Neural cell (in vitro differentiated cells): ENCODE results near the gene TMEM121. TPM values are rescaled to one million over a fixed set of nuclear protein-coding genes. Genes with fewer than 3 reads are reported as not detected.

Experiments used
- H2AFZ ChIP-seq: fragments of 200-600, 300-800 bp; sonication (generic), shearing (Covaris generic); 2 replicates; pipeline ENCODE4 v1.6.0; 2014; ENCODE audit warnings: low read depth, mild to moderate bottlenecking, antibody characterized with exemption, low read length, moderate library complexity
- H3F3A ChIP-seq: fragments of 200-600 bp; shearing (Covaris generic); 2 replicates; pipeline ENCODE4 v1.6.1; 2016; ENCODE audit warnings: mild to moderate bottlenecking, moderate library complexity, mixed read lengths, antibody characterized with exemption, low read length; ENCODE audit not compliant: insufficient read depth, poor library complexity, severe bottlenecking
- H3K27ac ChIP-seq: fragments of 200-600, 300-800 bp; sonication (generic), shearing (Covaris generic); 2 replicates; pipeline ENCODE4 v1.5.1; 2014; ENCODE audit warnings: mild to moderate bottlenecking, low read length, moderate library complexity
- H3K27me3 ChIP-seq: fragments of 300-800, 200-600 bp; sonication (generic), shearing (Covaris generic); 2 replicates; pipeline ENCODE4 v1.6.0; 2014; ENCODE audit warnings: mild to moderate bottlenecking, low read depth, low read length, moderate library complexity; ENCODE audit not compliant: insufficient read depth
- H3K36me3 ChIP-seq: fragments of 300-800, 200-600 bp; sonication (generic), shearing (Covaris generic); 2 replicates; pipeline ENCODE4 v1.5.1; 2014; ENCODE audit warnings: mild to moderate bottlenecking, antibody characterized with exemption, low read length, moderate library complexity; ENCODE audit not compliant: insufficient read depth
- H3K4me2 ChIP-seq: fragments of 300-800, 200-600 bp; sonication (generic), shearing (Covaris generic); 2 replicates; pipeline ENCODE4 v1.6.0; 2014; ENCODE audit warnings: mild to moderate bottlenecking, low read length
- H3K4me3 ChIP-seq: fragments of 300-800, 200-600 bp; sonication (generic), shearing (Covaris generic); 2 replicates; pipeline ENCODE4 v1.5.1; 2014; ENCODE audit warnings: mild to moderate bottlenecking, low read length, moderate library complexity
- H3K79me2 ChIP-seq: fragments of 200-600 bp; shearing (Covaris generic); replicated peaks from 2 replicates; pipeline ENCODE4 v1.6.0; 2014; ENCODE audit warnings: mild to moderate bottlenecking, low read length, moderate library complexity; ENCODE audit not compliant: insufficient read depth
- H3K9ac ChIP-seq: fragments of 300-800, 200-600 bp; sonication (generic), shearing (Covaris generic); 2 replicates; pipeline ENCODE4 v1.6.1; 2016; ENCODE audit warnings: mild to moderate bottlenecking, low read length, mixed read lengths
- H3K9me2 ChIP-seq: fragments of 200-600 bp; shearing (Covaris generic); 2 replicates; pipeline ENCODE4 v1.6.1; 2016; ENCODE audit warnings: mild to moderate bottlenecking, low read length, mixed read lengths; ENCODE audit not compliant: insufficient read depth
- H3K9me3 ChIP-seq: fragments of 200-600, 300-800 bp; sonication (generic), shearing (Covaris generic); 2 replicates; pipeline ENCODE4 v1.6.1; 2016; ENCODE audit warnings: mild to moderate bottlenecking, mixed run types, low read length, moderate library complexity, mixed read lengths
- H4K20me1 ChIP-seq: fragments of 200-600 bp; shearing (Covaris generic); 2 replicates; pipeline ENCODE4 v1.6.1; 2016; ENCODE audit warnings: mild to moderate bottlenecking, mixed run types; ENCODE audit not compliant: insufficient read depth
- CTCF ChIP-seq: fragments of 450-650 bp; IDR thresholded peaks from 2 replicates; pipeline ENCODE4 v1.5.1; 2014; ENCODE audit warnings: antibody characterized with exemption, mild to moderate bottlenecking, moderate library complexity; ENCODE audit not compliant: poor library complexity, severe bottlenecking
- EP300 ChIP-seq: fragments of 450-650 bp; conservative IDR thresholded peaks from 2 replicates; pipeline ENCODE4 v1.6.1; 2014; ENCODE audit warnings: antibody characterized with exemption, mild to moderate bottlenecking, moderate library complexity; ENCODE audit not compliant: poor library complexity, severe bottlenecking
- EZH2 ChIP-seq: fragments of 200-600, 300-800 bp; shearing (Covaris generic), sonication (generic); IDR thresholded peaks from 2 replicates; pipeline ENCODE4 v1.6.1; 2014; ENCODE audit warnings: antibody characterized with exemption, low read length, borderline replicate concordance, mild to moderate bottlenecking; ENCODE audit not compliant: insufficient read depth, poor library complexity, severe bottlenecking
- MXI1 ChIP-seq: fragments of 450-650 bp; conservative IDR thresholded peaks from 2 replicates; pipeline ENCODE4 v1.6.1; 2014; ENCODE audit warnings: antibody characterized with exemption, mild to moderate bottlenecking; ENCODE audit not compliant: poor library complexity, severe bottlenecking
- POLR2AphosphoS5 ChIP-seq: IDR thresholded peaks from 2 replicates; pipeline ENCODE4 v1.6.1; 2012
- RAD21 ChIP-seq: fragments of 450-650 bp; conservative IDR thresholded peaks from 2 replicates; pipeline ENCODE4 v1.6.1; 2014; ENCODE audit warnings: antibody characterized with exemption, mild to moderate bottlenecking, moderate library complexity
- SMC3 ChIP-seq: fragments of 450-650 bp; conservative IDR thresholded peaks from 2 replicates; pipeline ENCODE4 v1.6.1; 2014; ENCODE audit warnings: antibody characterized with exemption, mild to moderate bottlenecking, moderate library complexity; ENCODE audit not compliant: poor library complexity
- TAF1 ChIP-seq: IDR thresholded peaks from 2 replicates; pipeline ENCODE4 v1.6.1; 2012; ENCODE audit warnings: low read depth
- polyA plus RNA-seq: library from polyadenylated mRNA; depleted of rRNA; stranded (reverse); fragments of >200 nt; gene quantifications from 2 replicates; pipeline ENCODE4 v1.2.3, GENCODE V29; 2014
- TF ChIP-seq, protein P1 (sequence below): IDR thresholded peaks from 2 replicates; pipeline ENCODE4 v1.6.1; 2012; ENCODE audit warnings: borderline replicate concordance

Gene TMEM121
- polyA plus RNA-seq, 1 donor from 2014 or later: 19.5 TPM

DNA sequence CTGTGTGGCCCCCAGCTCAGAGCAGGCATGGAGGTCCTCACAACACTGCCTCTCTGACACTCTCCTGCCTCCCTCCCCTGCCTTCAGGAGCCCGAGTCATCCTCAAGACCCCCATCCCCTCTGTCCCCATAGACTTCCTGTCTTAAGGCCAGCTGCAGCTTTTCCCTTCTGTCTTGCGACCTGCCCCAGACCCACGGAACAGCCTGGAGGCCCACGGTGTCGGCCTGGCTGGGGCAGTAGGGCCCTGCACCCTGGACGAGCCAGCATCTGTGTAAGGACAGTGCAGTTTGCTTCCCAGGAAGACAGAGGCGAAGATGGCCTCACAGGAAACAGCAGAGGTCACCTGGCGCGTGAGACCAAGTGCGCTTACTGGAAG is 25.7 kb upstream of the TMEM121 start:
- Histone ChIP-seq H2AFZ (no peak overlapping the region), H3K9me2 (no peaks in the 10 kb centered on the region), H3K9ac (no peak overlapping the region)

DNA sequence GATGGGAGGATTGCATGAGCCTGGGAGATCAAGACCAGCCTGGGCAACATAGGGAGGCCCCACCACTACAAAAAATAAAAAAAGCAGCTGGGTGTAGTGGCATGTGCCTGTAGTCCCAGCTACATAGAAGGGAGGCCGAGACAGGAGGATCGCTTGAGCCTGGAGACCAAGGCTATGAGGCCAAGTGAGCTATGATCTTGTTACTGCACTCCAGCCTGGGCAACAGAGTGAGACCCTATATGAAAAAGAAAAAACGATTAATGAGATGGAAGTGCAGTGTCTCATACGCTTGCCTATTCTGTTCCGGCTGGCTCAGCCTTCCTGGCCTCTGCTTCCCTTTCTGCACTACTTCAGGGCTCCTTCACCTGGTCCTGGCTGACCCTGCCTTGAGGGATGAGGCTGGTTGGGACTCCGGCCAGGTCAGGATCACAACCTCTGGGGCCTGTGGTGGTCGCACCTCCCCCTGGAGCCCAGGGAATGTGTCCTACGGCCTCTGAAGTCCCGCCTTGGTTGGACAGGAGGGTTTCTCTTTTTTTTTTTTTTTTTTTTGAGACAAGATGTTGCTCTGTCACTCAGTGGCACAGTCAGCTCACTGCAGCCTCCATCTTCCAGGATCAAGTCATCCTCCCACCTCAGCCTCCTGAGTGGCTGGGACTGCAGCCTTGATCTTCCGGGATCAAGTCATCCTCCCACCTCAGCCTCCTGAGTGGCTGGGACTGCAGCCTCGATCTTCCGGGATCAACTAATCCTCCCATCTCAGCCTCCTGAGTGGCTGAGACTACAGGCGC is 24.7 kb upstream of the TMEM121 start:
- Histone ChIP-seq H3K79me2 (no peaks in the 10 kb centered on the region), H3K9me2 (no peaks in the 10 kb centered on the region), H3K9me3 (no peaks in the 10 kb centered on the region), H2AFZ (no peak overlapping the region), H3K27me3 (no peaks in the 10 kb centered on the region), H3F3A (no peaks in the 10 kb centered on the region), H3K4me3 (no peak overlapping the region), H3K9ac (no peak overlapping the region), H3K36me3 (no peaks in the 10 kb centered on the region), H4K20me1 (no peaks in the 10 kb centered on the region), H3K27ac (no peak overlapping the region), H3K4me2 (no peak overlapping the region)
- TF ChIP-seq RAD21 (no peak), TAF1 (no peak), SMC3 (no peak), EP300 (no peak), MXI1 (no peak), CTCF (no peak), EZH2 (no peak), POLR2AphosphoS5 (no peak)
- TF ChIP-seq, protein P1, sequence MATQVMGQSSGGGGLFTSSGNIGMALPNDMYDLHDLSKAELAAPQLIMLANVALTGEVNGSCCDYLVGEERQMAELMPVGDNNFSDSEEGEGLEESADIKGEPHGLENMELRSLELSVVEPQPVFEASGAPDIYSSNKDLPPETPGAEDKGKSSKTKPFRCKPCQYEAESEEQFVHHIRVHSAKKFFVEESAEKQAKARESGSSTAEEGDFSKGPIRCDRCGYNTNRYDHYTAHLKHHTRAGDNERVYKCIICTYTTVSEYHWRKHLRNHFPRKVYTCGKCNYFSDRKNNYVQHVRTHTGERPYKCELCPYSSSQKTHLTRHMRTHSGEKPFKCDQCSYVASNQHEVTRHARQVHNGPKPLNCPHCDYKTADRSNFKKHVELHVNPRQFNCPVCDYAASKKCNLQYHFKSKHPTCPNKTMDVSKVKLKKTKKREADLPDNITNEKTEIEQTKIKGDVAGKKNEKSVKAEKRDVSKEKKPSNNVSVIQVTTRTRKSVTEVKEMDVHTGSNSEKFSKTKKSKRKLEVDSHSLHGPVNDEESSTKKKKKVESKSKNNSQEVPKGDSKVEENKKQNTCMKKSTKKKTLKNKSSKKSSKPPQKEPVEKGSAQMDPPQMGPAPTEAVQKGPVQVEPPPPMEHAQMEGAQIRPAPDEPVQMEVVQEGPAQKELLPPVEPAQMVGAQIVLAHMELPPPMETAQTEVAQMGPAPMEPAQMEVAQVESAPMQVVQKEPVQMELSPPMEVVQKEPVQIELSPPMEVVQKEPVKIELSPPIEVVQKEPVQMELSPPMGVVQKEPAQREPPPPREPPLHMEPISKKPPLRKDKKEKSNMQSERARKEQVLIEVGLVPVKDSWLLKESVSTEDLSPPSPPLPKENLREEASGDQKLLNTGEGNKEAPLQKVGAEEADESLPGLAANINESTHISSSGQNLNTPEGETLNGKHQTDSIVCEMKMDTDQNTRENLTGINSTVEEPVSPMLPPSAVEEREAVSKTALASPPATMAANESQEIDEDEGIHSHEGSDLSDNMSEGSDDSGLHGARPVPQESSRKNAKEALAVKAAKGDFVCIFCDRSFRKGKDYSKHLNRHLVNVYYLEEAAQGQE: no peak

More for the DNA sequence above, 25.7 kb upstream of the TMEM121 start:
- H4K20me1 ChIP-seq: no peaks in the 10 kb centered on the region
- no peaks in the 10 kb centered on the region for H3K27me3 ChIP-seq
- H3K4me2 ChIP-seq: no peak overlapping the region
- H3K4me3 ChIP-seq: no peak overlapping the region
- H3F3A ChIP-seq: no peaks in the 10 kb centered on the region
- no peaks in the 10 kb centered on the region for H3K36me3 ChIP-seq
- no peaks in the 10 kb centered on the region for H3K79me2 ChIP-seq
- no peaks in the 10 kb centered on the region for H3K9me3 ChIP-seq
- no peak overlapping the region for H3K27ac ChIP-seq
- no peak for TF ChIP-seq EP300
